G401.6 (cell line): ENCODE results near the gene ROBO4.

Source experiments
- FAIRE-seq: peaks from 2 replicates; lab custom pipeline; 2012; peaks lifted over from hg19 to GRCh38; lab: Jason Lieb, UNC

ROBO4 gene

GRCh38 chr11:124889191-124890091 lies 8.2 kb downstream of the ROBO4 start:
- FAIRE-seq = no peak

DNA sequence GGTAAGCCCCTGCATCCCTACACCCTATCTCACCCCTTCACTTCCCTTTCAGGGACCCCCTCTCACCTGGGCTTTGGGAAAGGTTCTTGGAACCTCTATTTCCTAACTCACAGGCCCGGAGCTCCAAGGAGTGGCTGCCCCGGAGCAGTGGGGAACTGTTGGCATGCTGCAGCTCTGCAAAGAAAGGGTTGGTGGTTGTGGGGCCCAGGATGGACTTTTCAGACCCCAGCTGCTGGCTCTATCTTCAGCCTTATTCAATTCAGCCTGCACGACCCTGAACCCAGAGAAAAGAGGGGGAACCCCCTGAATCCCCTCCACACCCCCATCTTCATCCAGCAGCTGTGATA lies 10.0 kb downstream of the ROBO4 start:
- FAIRE-seq = no peak

- FAIRE-seq = no peak
Observed at GRCh38 chr11:124886978-124887666, 10.5 kb downstream of the ROBO4 start.

- no peak for FAIRE-seq
Observed at GRCh38 chr11:124886476-124886875, 11.2 kb downstream of the ROBO4 start.

- FAIRE-seq = no peak
Observed at GRCh38 chr11:124884869-124885479, 12.7 kb downstream of the ROBO4 start.

DNA sequence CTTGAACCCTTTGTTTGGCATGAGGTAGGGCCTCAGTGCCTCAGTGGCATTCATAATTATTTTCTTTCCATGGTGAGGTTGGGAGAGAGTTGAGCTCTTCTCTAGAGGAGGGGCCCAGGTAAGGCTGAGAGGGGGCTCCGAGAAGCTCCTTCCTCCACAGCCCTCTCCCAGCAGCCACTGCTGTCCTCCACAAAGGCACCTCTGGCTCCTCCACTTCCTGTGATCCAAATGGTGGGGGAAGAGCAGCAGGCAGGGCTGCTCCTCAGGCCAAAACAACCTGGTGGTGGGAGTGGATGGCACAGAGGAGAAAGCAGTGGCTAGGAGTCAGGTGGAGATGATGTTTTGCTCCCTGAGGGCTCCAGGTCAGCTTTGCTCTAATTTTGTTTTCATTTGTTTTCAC lies 13.3 kb downstream of the ROBO4 start:
- no peak for FAIRE-seq

- FAIRE-seq = no peak
Observed at GRCh38 chr11:124882339-124883071, 15.2 kb downstream of the ROBO4 start.

DNA sequence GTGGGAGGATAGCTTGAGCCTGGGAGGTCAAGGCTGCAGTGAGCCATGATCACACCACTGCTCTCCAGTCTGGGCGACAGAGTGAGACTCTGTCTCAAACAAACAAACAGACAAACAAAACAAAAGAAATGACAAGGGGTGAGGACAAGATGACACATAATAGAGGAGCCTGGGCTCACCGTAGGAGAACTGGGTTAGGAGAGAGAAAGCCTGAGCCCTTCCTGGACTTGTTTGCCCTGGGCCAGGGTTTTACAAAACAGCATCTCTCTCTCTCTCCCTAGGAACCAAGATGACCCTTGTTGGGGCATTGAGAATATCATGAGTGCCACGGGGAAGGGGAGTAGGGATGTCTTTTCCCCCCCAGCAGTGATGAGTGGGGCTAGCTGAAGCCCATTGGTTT lies 16.7 kb downstream of the ROBO4 start:
- no peak for FAIRE-seq

DNA sequence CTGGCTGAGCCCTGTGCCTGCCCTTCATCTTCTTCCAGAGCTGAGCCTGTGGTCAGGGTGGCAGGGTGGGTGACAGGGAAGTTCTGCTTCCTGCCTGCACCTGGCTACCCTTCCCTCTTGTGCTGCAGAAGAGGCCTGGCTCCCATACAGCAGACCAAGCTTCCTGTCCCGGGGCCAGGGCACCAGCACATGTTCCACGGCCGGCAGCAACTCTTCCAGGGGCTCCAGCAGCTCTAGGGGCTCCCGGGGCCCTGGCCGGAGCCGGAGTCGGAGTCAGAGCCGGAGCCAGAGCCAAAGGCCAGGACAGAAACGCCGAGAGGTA lies 17.4 kb downstream of the ROBO4 start:
- no peak for FAIRE-seq

GRCh38 chr11:124879493-124880289 lies 18.0 kb downstream of the ROBO4 start:
- FAIRE-seq = no peak

GRCh38 chr11:124878759-124879492 lies 18.7 kb downstream of the ROBO4 start:
- no peak for FAIRE-seq

DNA sequence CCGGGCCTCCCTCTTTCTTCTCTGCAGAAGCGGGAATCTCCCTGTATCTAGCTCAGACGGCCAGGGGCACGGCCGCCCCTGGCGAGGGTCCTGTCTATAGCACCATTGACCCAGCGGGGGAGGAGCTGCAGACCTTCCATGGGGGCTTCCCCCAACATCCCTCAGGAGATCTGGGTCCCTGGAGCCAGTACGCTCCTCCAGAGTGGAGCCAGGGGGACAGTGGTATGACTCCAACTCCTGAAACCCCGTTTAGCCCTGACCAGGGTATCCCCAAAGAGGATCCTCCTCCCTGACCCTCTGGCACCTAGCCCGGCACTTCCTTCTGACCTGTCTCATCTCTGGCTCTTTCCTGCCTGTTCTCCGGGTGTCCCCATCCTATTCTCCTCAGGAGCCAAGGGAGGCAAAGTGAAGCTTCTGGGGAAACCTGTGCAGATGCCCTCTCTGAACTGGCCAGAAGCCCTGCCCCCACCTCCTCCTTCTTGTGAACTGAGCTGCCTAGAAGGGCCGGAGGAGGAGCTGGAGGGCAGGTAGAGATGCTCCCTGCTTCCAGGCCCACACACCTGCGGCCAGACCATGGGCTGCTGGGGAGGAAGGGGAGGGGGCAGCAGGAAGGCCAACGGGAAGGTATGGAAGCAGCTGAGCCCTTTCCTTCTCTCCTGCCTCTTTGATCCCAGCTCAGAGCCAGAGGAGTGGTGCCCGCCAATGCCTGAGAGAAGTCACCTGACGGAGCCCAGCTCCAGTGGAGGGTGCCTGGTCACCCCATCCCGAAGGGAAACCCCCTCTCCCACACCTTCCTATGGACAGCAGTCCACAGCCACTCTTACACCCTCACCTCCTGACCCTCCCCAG lies 19.5 kb downstream of the ROBO4 start:
- no peak for FAIRE-seq

DNA sequence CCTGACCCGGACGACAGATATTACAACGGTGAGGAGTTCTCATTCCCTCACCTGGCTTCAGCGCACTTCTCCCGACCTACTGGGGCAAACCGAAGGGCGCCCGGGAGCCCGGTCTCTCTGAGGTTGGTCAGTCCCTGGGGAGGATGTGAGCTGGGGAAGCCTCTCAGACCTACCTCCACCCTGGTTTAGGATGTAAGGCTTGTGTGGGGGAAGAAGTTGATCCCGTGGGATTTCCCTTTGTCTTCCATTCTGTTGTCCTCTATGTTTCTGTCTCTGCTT lies 20.1 kb downstream of the ROBO4 start:
- FAIRE-seq = no peak

GRCh38 chr11:124876818-124877630 lies 20.6 kb downstream of the ROBO4 start:
- no peak for FAIRE-seq

- peak; percentile 97 for FAIRE-seq
Observed at GRCh38 chr11:124875943-124876817, 21.5 kb downstream of the ROBO4 start.

DNA sequence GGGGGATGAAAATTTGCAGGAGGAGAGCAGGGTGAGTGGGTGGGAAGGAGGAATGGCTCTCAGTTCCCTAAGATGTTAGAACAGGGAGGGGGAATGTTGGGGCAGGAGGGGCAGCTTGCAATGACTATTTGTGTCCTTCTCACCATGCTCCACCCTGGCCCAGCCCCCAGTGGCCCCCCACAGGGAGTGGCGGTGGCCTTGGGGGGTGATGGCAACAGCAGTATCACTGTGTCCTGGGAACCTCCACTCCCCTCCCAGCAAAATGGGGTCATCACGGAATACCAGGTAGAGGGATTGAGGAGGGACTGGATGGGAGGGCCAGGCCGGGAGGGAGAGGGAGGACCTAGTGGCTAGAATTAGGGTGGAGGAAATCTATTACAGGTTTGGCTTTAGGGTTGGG lies 22.3 kb downstream of the ROBO4 start:
- no peak for FAIRE-seq

DNA sequence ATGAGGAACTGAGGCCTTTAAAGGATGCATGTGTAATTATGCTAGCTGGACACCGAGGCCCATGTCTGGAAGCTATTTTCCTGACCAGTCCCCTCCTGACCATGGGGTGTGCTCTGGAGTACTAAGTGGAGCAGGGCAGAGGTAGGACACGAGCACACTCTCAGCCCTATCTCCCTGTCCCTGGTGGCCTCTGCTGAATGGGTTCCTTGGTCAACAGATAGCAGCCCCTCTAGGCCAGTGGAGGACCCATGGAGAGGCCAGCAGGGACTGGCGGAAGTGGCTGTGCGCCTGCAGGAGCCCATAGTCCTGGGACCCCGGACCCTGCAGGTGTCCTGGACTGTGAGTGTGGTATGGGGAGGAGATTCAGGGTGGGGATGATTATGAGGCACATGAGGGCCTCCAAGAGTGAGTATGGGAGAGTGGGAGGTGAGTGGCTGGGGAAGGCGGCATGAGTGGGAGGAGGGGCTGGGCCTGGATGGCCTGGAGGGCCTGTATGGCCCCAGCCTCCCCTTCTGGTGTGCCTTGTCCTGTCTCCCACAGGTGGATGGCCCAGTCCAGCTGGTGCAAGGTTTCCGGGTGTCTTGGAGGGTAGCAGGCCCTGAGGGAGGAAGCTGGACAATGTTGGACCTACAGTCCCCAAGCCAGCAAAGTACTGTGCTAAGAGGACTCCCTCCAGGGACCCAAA lies 23.0 kb downstream of the ROBO4 start:
- FAIRE-seq = no peak

DNA sequence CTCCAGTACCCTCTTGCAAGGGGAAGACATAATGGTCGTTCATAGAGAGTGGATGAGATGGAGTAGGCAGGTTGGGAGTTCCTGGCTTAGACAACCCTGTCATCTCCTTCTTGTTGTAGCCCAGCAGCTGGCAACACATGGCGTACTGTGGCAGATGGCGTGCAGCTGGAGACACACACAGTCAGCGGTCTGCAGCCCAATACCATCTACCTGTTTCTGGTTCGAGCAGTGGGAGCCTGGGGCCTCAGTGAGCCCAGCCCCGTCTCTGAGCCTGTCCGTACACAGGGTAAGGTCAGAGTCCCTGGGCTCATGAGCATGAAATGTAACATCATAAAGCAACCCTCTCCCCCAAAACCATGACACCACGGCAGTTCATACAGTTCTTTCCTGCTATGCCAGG lies 23.7 kb downstream of the ROBO4 start:
- FAIRE-seq = no peak
